IMR-90 (cell line): Measurements from ENCODE around the gene LRRC41. TPM values are rescaled to one million over a fixed set of nuclear protein-coding genes. Genes with fewer than 3 reads are reported as not detected.

Experiments used
- ATAC-seq: fragments of 200-7000 bp; cut with Tn5 transposase; 2 replicates; pipeline ENCODE4 v1.9.1; 2020; ENCODE audit warnings: low read depth, mild to moderate bottlenecking, moderate library complexity
- BruUV-seq: library from RNA; stranded (reverse); fragments of 400-500 nt; replicated peaks from 2 replicates; lab custom pipeline; 2021; lab: Mats Ljungman, UMichigan
- CTCF ChIA-PET: fragments of 300-600 bp; formaldehyde crosslinking; extraction: SDS; loops from one replicate; lab custom pipeline; 2021; ENCODE audit warnings: antibody characterized with exemption; lab: Yijun Ruan, JAX
- POLR2A ChIA-PET: fragments of 300-600 bp; sonication (Branson Sonifier 250); formaldehyde crosslinking; loops from one replicate; lab custom pipeline; 2022; ENCODE audit warnings: antibody characterized with exemption; ENCODE audit not compliant: unreplicated experiment; lab: Charles Lee
- DNase-seq: peaks from one replicate; pipeline ENCODE4 v3.0.0; 2013
- H2AFZ ChIP-seq: replicated peaks from 2 replicates; pipeline ENCODE3; 2013; ENCODE audit warnings: low read length, mild to moderate bottlenecking; ENCODE audit not compliant: poor library complexity
- H2AK5ac ChIP-seq: 2 replicates; pipeline ENCODE4 v1.6.1; 2013; ENCODE audit warnings: low read depth, low read length, inconsistent platforms
- H2AK9ac ChIP-seq: replicated peaks from 2 replicates; pipeline ENCODE3; 2013; ENCODE audit warnings: mild to moderate bottlenecking, low read depth, low read length, moderate library complexity; ENCODE audit not compliant: poor library complexity
- H2BK120ac ChIP-seq: 2 replicates; pipeline ENCODE4 v1.6.1; 2013; ENCODE audit warnings: low read depth, low read length, inconsistent platforms
- H2BK15ac ChIP-seq: 3 replicates; pipeline ENCODE4 v1.6.1; 2013; ENCODE audit warnings: low read depth, low read length, inconsistent platforms
- H2BK20ac ChIP-seq: 2 replicates; pipeline ENCODE4 v1.6.1; 2013; ENCODE audit warnings: low read depth, mild to moderate bottlenecking, inconsistent platforms, low read length, moderate library complexity
- H2BK5ac ChIP-seq: 2 replicates; pipeline ENCODE4 v1.6.1; 2013; ENCODE audit warnings: mild to moderate bottlenecking, low read depth, low read length, inconsistent platforms; ENCODE audit not compliant: poor library complexity, severe bottlenecking
- H3K14ac ChIP-seq: replicated peaks from 2 replicates; pipeline ENCODE4 v1.6.1; 2013; ENCODE audit warnings: low read depth, low read length, inconsistent platforms
- H3K18ac ChIP-seq: 2 replicates; pipeline ENCODE4 v1.6.1; 2013; ENCODE audit warnings: low read depth, low read length, control low read depth
- H3K23ac ChIP-seq: 2 replicates; pipeline ENCODE4 v1.6.1; 2013; ENCODE audit warnings: low read depth, low read length, inconsistent platforms
- H3K27ac ChIP-seq: 2 replicates; pipeline ENCODE4 v1.5.1; 2013; ENCODE audit warnings: mild to moderate bottlenecking, control low read depth, low read length; ENCODE audit not compliant: insufficient read depth
- H3K27me3 ChIP-seq: 2 replicates; pipeline ENCODE4 v1.6.1; 2013; ENCODE audit warnings: low read length; ENCODE audit not compliant: control insufficient read depth, insufficient read depth
- H3K36me3 ChIP-seq: 2 replicates; pipeline ENCODE4 v1.6.1; 2013; ENCODE audit warnings: low read length, mixed read lengths; ENCODE audit not compliant: control insufficient read depth, insufficient read depth
- H3K4ac ChIP-seq: 2 replicates; pipeline ENCODE4 v1.6.1; 2013; ENCODE audit warnings: low read depth, low read length, inconsistent platforms
- H3K4me1 ChIP-seq: 2 replicates; pipeline ENCODE4 v1.6.1; 2013; ENCODE audit warnings: low read length, mixed read lengths; ENCODE audit not compliant: control insufficient read depth, insufficient read depth
- H3K4me2 ChIP-seq: 2 replicates; pipeline ENCODE4 v1.6.1; 2013; ENCODE audit warnings: low read depth, mild to moderate bottlenecking, control low read depth, low read length, moderate library complexity
- H3K4me3 ChIP-seq: 2 replicates; pipeline ENCODE4 v1.5.1; 2013; ENCODE audit warnings: low read depth, mild to moderate bottlenecking, control low read depth, low read length, moderate library complexity; ENCODE audit not compliant: insufficient read depth
- H3K56ac ChIP-seq: 2 replicates; pipeline ENCODE4 v1.6.1; 2013; ENCODE audit warnings: low read length, inconsistent platforms; ENCODE audit not compliant: insufficient read depth; ENCODE audit errors: extremely low read depth
- H3K79me1 ChIP-seq, 2 experiments: 2 replicates each; pipeline ENCODE4 v1.6.1; 2013; ENCODE audit warnings: low read length in 2 of 2, inconsistent platforms in 1 of 2, low read depth in 1 of 2
- H3K9ac ChIP-seq: 2 replicates; pipeline ENCODE4 v1.6.1; 2013; ENCODE audit warnings: low read depth, low read length, control low read depth
- H3K9me1 ChIP-seq: 2 replicates; pipeline ENCODE4 v1.6.1; 2013; ENCODE audit warnings: low read length, inconsistent platforms; ENCODE audit not compliant: insufficient read depth
- H3K9me3 ChIP-seq: 2 replicates; pipeline ENCODE4 v1.6.1; 2013; ENCODE audit warnings: low read length; ENCODE audit not compliant: control insufficient read depth, insufficient read depth
- H4K20me1 ChIP-seq: 2 replicates; pipeline ENCODE4 v1.6.1; 2013; ENCODE audit warnings: low read length, inconsistent platforms; ENCODE audit not compliant: insufficient read depth
- H4K5ac ChIP-seq: 2 replicates; pipeline ENCODE4 v1.6.1; 2013; ENCODE audit warnings: mild to moderate bottlenecking, low read depth, low read length, control low read depth
- H4K8ac ChIP-seq, 2 experiments: 2 replicates each; pipeline ENCODE4 v1.6.1; 2013; ENCODE audit warnings: low read depth in 2 of 2, low read length in 2 of 2, control low read depth in 1 of 2, inconsistent platforms in 1 of 2
- H4K91ac ChIP-seq: 2 replicates; pipeline ENCODE4 v1.6.1; 2013; ENCODE audit warnings: low read depth, low read length, inconsistent platforms; ENCODE audit not compliant: insufficient read depth
- BHLHE40 ChIP-seq: fragments of 150-350 bp; IDR thresholded peaks from 2 replicates; pipeline ENCODE4 v1.6.1; 2016; ENCODE audit warnings: mild to moderate bottlenecking, low read depth, low read length
- MXI1 ChIP-seq: IDR thresholded peaks from 2 replicates; pipeline ENCODE4 v1.6.1; 2012; ENCODE audit warnings: low read depth, mild to moderate bottlenecking, low read length, moderate library complexity, borderline replicate concordance
- RFX5 ChIP-seq: IDR thresholded peaks from 2 replicates; pipeline ENCODE4 v1.8.0; 2012; ENCODE audit warnings: low read depth, mild to moderate bottlenecking, low read length, moderate library complexity
- WGBS, 2 experiments: methylation state at CpG; one replicate each; pipeline versions ENCODE4 v1.1.5 to v1.1.7; 2013; ENCODE audit warnings: missing lambda C conversion rate in 2 of 2; ENCODE audit not compliant: insufficient read length in 1 of 2; ENCODE audit errors: extremely low coverage in 2 of 2; 5-methylcytosine and 5-hydroxymethylcytosine counted together
- dilution Hi-C: fragments of 300-500 bp; cut with HindIII; formaldehyde crosslinking; loops from one replicate; pipeline ENCODE4 v1.14.3; 2018; ENCODE audit warnings: low sequenced_read_pairs; ENCODE audit not compliant: unreplicated experiment
- in situ Hi-C: fragments of 300-500 bp; cut with MboI; formaldehyde crosslinking; loops from 3 replicates; pipeline ENCODE4 v1.14.3; 2019; ENCODE audit warnings: low sequenced_read_pairs, inconsistent platforms, mixed read lengths
- intact Hi-C: fragments of 100-400 bp; cut with micrococcal nuclease; formaldehyde crosslinking; loops from 2 replicates; pipeline ENCODE4 v1.10.0; 2022
- polyA plus RNA-seq, 3 experiments: library from polyadenylated mRNA; depleted of rRNA; stranded (reverse); fragments of >200 nt; gene quantifications; 2 replicates each; pipeline ENCODE4 v1.2.3, GENCODE V29; 2012; ENCODE audit warnings: low replicate concordance in 1 of 3
- total RNA-seq: library from RNA; depleted of rRNA; stranded (reverse); fragments of >200 nt; gene quantifications from 2 replicates; pipeline ENCODE4 v1.2.3, GENCODE V29; 2012
- TF ChIP-seq, protein P1 (sequence below): fragments of 150-350 bp; IDR thresholded peaks from 2 replicates; pipeline ENCODE4 v1.6.1; 2017; ENCODE audit warnings: mild to moderate bottlenecking, antibody characterized with exemption, low read length, low read depth

Gene LRRC41
- total and polyA plus RNA-seq, 2 of the 4 experiments (the other 2 are of a cell fraction) = 67.6 to 83.2 TPM

DNA sequence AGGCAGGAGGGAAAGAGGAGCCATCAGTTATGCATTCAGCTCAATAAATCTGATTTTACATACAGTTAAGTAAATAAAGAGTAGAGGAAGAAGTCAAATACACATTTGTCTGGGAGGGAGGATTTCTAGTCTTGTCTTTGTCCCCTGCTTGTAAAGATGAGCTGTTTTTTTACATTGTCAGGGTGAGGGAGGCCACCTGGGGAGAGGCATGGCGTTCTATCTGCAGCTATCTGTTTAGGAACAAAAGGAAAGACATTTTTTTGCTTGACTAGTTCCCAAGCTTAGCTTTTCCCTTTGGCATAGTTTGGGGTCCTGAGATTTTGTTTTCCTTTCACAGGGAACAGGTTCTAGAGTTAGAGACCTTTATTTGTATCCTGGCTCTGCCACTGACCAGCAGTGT is 40.9 kb downstream of the LRRC41 start:
- ChIA-PET POLR2A (no interaction called here), CTCF (no interaction called here)
- intact Hi-C loops (no loop called here), in situ Hi-C loops (no loop called here), dilution Hi-C loops (no loop called here)
- Histone ChIP-seq H2AK9ac (no peak overlapping the region), H3K4me1 (no peaks in the 10 kb centered on the region), H2AK5ac (no peak overlapping the region), H2AFZ (no peak overlapping the region), H3K18ac (no peak overlapping the region), H4K20me1 (no peaks in the 10 kb centered on the region; the same call in 1 of the 2 replicates), H3K4me3 (no peak overlapping the region), H3K23ac (no peak overlapping the region), H2BK5ac (no peak overlapping the region), H3K56ac (no peak overlapping the region), H3K36me3 (peaks cover 17% of the 10 kb centered on the region), H3K9me3 (no peaks in the 10 kb centered on the region), H3K4ac (no peak overlapping the region), H3K4me2 (no peak overlapping the region), H2BK15ac (no peak overlapping the region), H3K14ac (no peak overlapping the region), H2BK120ac (no peak overlapping the region), H2BK20ac (no peak overlapping the region), H3K79me1 (peaks cover 0 to 7% of the 10 kb centered on the region in 2 experiments; a peak in 2 of 4 replicates), H3K9me1 (peaks cover 6% of the 10 kb centered on the region), H4K5ac (no peak overlapping the region), H4K91ac (no peak overlapping the region), H4K8ac (no peak overlapping the region), H3K27me3 (no peaks in the 10 kb centered on the region), H3K9ac (no peak overlapping the region), H3K27ac (no peak overlapping the region)
- no CpG with 5 or more reads among the region's 1 CpG for WGBS, 2 experiments
- TF ChIP-seq BHLHE40 = no peak
- no peak for TF ChIP-seq MXI1
- no peak for TF ChIP-seq RFX5
- TF ChIP-seq, protein P1, sequence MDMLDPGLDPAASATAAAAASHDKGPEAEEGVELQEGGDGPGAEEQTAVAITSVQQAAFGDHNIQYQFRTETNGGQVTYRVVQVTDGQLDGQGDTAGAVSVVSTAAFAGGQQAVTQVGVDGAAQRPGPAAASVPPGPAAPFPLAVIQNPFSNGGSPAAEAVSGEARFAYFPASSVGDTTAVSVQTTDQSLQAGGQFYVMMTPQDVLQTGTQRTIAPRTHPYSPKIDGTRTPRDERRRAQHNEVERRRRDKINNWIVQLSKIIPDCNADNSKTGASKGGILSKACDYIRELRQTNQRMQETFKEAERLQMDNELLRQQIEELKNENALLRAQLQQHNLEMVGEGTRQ = no peak
- no peak for DNase-seq
- ATAC-seq = no peak
- no TSS peak for BruUV-seq
